GM19239 (cell line): ENCODE measurements around the gene THSD4.

Source experiments
- DNase-seq: peaks from one replicate; pipeline ENCODE4 v3.0.0; 2011; ENCODE audit warnings: low spot score; ENCODE audit not compliant: insufficient read length
- FAIRE-seq: peaks from 2 replicates; lab custom pipeline; 2011; peaks lifted over from hg19 to GRCh38; lab: Jason Lieb, UNC

THSD4 gene

GRCh38 chr15:71678191-71678590, 562.9 kb downstream of the THSD4 start:
- no peak for FAIRE-seq
- DNase-seq, result no peak

- FAIRE-seq, result no peak
- DNase-seq, result no peak
These were observed 563.3 kb downstream of the THSD4 start for GRCh38 chr15:71678605-71679004.

GRCh38 chr15:71679223-71679792, 564.0 kb downstream of the THSD4 start:
- no peak for DNase-seq
- FAIRE-seq, result no peak

- FAIRE-seq, result no peak
- no peak for DNase-seq
These were observed 564.6 kb downstream of the THSD4 start for GRCh38 chr15:71679793-71680353.

- DNase-seq (no peak), FAIRE-seq (no peak)
These were observed 566.7 kb downstream of the THSD4 start for GRCh38 chr15:71682001-71682400.

- FAIRE-seq (no peak), DNase-seq (no peak)
These were observed 568.4 kb downstream of the THSD4 start for GRCh38 chr15:71683411-71684274.

GRCh38 chr15:71685420-71685993, 570.2 kb downstream of the THSD4 start:
- FAIRE-seq (no peak), DNase-seq (no peak)

GRCh38 chr15:71686221-71687050, 571.2 kb downstream of the THSD4 start:
- no peak for DNase-seq
- FAIRE-seq, result no peak

- FAIRE-seq (no peak), DNase-seq (no peak)
These were observed 572.7 kb downstream of the THSD4 start for GRCh38 chr15:71687902-71688508.

- no peak for FAIRE-seq
- DNase-seq, result no peak
These were observed 573.3 kb downstream of the THSD4 start for GRCh38 chr15:71688509-71689094.

GRCh38 chr15:71691081-71691457, 575.8 kb downstream of the THSD4 start:
- FAIRE-seq (no peak), DNase-seq (no peak)

GRCh38 chr15:71691458-71692417, 576.5 kb downstream of the THSD4 start:
- no peak for DNase-seq
- no peak for FAIRE-seq

- no peak for FAIRE-seq
These were observed 582.0 kb downstream of the THSD4 start for GRCh38 chr15:71697236-71697635.

GRCh38 chr15:71698030-71698429, 582.8 kb downstream of the THSD4 start:
- DNase-seq, result no peak
- no peak for FAIRE-seq

More at GRCh38 chr15:71697236-71697635, 582.0 kb downstream of the THSD4 start:
- no peak for DNase-seq

- FAIRE-seq (no peak), DNase-seq (no peak)
These were observed 583.5 kb downstream of the THSD4 start for GRCh38 chr15:71698742-71699141.

GRCh38 chr15:71699977-71700376, 584.7 kb downstream of the THSD4 start:
- FAIRE-seq (no peak), DNase-seq (no peak)

GRCh38 chr15:71701808-71702207, 586.5 kb downstream of the THSD4 start:
- DNase-seq (no peak), FAIRE-seq (no peak)

GRCh38 chr15:71702496-71702895, 587.2 kb downstream of the THSD4 start:
- no peak for FAIRE-seq
- DNase-seq, result no peak
